ENCODE results near the gene ADGRV1.

The ADGRV1 gene, protein sequence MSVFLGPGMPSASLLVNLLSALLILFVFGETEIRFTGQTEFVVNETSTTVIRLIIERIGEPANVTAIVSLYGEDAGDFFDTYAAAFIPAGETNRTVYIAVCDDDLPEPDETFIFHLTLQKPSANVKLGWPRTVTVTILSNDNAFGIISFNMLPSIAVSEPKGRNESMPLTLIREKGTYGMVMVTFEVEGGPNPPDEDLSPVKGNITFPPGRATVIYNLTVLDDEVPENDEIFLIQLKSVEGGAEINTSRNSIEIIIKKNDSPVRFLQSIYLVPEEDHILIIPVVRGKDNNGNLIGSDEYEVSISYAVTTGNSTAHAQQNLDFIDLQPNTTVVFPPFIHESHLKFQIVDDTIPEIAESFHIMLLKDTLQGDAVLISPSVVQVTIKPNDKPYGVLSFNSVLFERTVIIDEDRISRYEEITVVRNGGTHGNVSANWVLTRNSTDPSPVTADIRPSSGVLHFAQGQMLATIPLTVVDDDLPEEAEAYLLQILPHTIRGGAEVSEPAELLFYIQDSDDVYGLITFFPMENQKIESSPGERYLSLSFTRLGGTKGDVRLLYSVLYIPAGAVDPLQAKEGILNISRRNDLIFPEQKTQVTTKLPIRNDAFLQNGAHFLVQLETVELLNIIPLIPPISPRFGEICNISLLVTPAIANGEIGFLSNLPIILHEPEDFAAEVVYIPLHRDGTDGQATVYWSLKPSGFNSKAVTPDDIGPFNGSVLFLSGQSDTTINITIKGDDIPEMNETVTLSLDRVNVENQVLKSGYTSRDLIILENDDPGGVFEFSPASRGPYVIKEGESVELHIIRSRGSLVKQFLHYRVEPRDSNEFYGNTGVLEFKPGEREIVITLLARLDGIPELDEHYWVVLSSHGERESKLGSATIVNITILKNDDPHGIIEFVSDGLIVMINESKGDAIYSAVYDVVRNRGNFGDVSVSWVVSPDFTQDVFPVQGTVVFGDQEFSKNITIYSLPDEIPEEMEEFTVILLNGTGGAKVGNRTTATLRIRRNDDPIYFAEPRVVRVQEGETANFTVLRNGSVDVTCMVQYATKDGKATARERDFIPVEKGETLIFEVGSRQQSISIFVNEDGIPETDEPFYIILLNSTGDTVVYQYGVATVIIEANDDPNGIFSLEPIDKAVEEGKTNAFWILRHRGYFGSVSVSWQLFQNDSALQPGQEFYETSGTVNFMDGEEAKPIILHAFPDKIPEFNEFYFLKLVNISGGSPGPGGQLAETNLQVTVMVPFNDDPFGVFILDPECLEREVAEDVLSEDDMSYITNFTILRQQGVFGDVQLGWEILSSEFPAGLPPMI (N-terminal part only)

DNA sequence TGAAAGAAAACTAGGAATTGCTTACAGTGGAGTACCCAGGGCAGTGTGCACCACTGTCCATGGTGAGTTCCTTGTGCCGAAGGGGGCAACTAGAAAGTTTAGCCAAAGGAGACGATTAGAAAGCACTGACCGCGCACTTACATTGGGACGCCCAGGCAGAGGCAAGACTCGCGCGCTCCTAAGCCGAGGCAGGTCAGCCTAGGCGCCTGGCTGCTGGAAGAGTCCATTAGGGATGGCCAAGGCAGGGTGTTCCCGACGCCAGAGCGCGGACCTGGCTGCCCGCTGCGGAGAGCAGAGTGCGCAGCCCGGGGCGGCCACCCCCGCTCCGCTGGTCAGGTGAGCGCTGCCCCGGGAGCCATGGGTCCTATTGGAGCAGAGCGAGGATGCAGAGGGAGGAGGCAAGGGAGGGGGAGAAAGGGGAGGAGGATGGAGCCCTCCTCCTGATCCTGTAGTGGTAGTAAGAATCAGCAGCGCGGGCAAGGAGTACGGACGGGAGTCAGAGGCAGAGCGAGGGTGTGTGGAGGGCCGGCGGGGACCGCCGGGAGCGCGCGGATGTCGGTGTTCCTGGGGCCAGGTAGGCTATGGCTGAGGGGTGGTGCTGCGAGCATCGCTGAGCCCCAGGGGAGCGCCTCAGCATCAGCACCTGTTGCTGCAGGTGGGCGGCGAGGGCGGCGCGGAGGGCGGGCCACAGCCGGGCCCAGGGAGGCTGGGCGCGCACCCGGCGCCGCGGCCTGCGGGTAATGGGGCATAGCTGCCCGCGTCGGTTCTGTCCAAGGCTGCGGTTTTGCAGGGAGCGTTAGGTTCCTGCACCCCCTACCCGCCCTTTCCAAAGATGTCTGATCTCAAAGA is at the start of gene ADGRV1:
TSS of gene ADGRV1 (plus strand) at position 454 of the 849 bp plus-strand sequence. CDS start at position 553, 99 bp downstream.
- peak within 1 kb of the TSS; percentile 57 for H3K4me3 ChIP-seq (ENCODE audit: low read depth, low read length)
- in situ Hi-C loops (cut with HindIII; ENCODE audit: low sequenced_read_pairs): no loop called here
- DNase-seq (ENCODE audit: low read depth): peak; percentile 48
- TF ChIP-seq, protein P1, sequence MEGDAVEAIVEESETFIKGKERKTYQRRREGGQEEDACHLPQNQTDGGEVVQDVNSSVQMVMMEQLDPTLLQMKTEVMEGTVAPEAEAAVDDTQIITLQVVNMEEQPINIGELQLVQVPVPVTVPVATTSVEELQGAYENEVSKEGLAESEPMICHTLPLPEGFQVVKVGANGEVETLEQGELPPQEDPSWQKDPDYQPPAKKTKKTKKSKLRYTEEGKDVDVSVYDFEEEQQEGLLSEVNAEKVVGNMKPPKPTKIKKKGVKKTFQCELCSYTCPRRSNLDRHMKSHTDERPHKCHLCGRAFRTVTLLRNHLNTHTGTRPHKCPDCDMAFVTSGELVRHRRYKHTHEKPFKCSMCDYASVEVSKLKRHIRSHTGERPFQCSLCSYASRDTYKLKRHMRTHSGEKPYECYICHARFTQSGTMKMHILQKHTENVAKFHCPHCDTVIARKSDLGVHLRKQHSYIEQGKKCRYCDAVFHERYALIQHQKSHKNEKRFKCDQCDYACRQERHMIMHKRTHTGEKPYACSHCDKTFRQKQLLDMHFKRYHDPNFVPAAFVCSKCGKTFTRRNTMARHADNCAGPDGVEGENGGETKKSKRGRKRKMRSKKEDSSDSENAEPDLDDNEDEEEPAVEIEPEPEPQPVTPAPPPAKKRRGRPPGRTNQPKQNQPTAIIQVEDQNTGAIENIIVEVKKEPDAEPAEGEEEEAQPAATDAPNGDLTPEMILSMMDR (IDR thresholded peaks at IDR 0.05; ENCODE audit: low read depth, low read length, missing control alignments): no peak

DNA sequence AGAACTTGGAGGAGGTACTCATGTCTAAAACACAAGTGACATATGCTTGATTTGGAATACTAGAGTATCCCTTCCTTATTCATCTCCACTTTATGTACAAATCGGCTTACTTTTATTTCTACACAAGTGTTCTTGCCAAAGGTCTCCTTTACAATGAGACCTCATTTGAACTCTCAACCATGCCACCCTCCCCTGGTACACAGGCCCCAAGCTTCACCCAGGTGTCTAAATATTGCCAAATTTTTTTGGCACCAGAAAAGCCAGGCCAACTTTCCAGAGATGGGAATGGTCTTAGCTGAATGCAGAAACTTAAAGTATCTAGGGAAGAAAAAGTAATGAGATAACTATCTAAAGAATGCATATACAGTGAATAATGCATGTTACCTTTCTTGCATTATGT is 48.2 kb upstream of the ADGRV1 start:
- in situ Hi-C loops (cut with HindIII; ENCODE audit: low sequenced_read_pairs): no loop called here
- H3K4me3 ChIP-seq (ENCODE audit: low read depth, low read length): no peak overlapping the region
- TF ChIP-seq, protein P1 (IDR thresholded peaks at IDR 0.05; ENCODE audit: low read depth, low read length, missing control alignments): no peak
- no peak for DNase-seq (ENCODE audit: low read depth)

DNA sequence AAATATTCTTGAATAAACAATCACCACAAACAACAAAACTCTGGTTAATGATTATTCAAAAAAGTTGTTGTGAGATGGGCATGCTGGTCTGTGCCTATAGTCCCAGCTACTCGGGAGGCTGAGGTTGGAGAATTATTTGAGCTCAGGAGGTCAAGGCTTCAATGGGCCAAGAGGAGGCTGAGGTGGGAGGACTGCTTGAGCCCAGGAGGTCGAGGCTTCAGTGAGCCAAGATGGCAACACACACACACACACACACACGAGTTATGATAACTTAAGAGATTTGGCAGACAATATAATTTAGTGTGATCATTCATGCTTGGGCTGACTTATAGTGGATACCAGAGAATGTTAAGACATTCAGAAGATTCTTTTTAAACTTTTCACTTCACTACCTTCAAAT is 44.1 kb upstream of the ADGRV1 start:
- TF ChIP-seq, protein P1 (IDR thresholded peaks at IDR 0.05; ENCODE audit: low read depth, low read length, missing control alignments): no peak
- H3K4me3 ChIP-seq (ENCODE audit: low read depth, low read length): no peak overlapping the region
- DNase-seq (ENCODE audit: low read depth): no peak
- in situ Hi-C loops (cut with HindIII; ENCODE audit: low sequenced_read_pairs): no loop called here

DNA sequence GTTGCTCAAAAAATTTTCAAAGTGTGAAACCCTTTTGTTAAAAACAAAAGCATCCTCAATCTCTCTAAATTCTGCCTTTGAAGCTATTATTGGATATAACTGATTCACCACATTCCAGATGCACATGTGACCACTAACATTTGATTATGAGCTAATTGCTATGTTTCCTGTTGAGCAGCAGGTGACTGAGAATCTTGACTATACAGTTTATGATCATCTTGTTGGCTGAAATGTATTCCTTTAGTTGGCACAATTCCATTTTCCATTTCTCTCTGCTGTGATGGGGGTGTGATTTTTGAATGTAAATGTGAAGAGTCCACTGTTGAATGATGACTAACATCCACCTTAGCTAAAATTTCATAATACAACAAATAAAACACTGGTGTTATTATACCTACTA is 39.9 kb upstream of the ADGRV1 start:
- in situ Hi-C loops (cut with HindIII; ENCODE audit: low sequenced_read_pairs): no loop called here
- TF ChIP-seq, protein P1 (IDR thresholded peaks at IDR 0.05; ENCODE audit: low read depth, low read length, missing control alignments): no peak
- DNase-seq (ENCODE audit: low read depth): peak; percentile 44
- no peak overlapping the region for H3K4me3 ChIP-seq (ENCODE audit: low read depth, low read length)

DNA sequence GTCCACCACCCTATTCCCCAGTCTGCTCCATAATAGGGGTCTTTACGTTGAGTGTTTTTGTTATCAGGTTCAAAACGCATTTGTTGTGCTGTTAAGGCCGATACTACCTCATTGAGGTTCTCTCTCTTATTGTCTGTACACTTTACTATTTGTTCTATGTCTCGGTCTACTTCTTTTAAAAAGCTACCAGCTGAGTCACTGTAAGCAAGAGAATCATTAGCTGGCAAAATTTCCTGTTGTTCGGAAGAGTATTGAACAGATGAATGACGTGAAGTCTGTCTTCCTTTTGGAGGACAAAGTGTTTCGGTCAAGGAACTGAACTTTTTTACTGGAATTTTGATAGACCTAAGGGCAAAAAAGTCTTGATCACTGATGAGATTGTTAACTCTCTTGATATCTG is 39.5 kb upstream of the ADGRV1 start:
- no peak overlapping the region for H3K4me3 ChIP-seq (ENCODE audit: low read depth, low read length)
- DNase-seq (ENCODE audit: low read depth): no peak
- in situ Hi-C loops (cut with HindIII; ENCODE audit: low sequenced_read_pairs): no loop called here
- TF ChIP-seq, protein P1 (IDR thresholded peaks at IDR 0.05; ENCODE audit: low read depth, low read length, missing control alignments): no peak

Data from astrocyte of the cerebellum (primary cell).